HG03135 (cell line): Measurements from ENCODE around the gene PAPSS2.
"Not testable (repeated sequence)": the region's sequence is repeated elsewhere in the genome, so short reads cannot be mapped to it uniquely, and the experiment has no call there.

Source experiments
- ATAC-seq: cut with Tn5 transposase; IDR thresholded peaks from one replicate; pipeline ENCODE4 v1.9.1; 2021; ENCODE audit warnings: mild to moderate bottlenecking, moderate library complexity; ENCODE audit not compliant: unreplicated experiment

PAPSS2 gene

GRCh38 chr10:87642486-87642885 is 17.2 kb upstream of the PAPSS2 start:
- no peak for ATAC-seq

- ATAC-seq, result no peak
Measured at GRCh38 chr10:87642988-87643387, 16.7 kb upstream of the PAPSS2 start.

- ATAC-seq, result no peak
Measured at GRCh38 chr10:87643920-87644319, 15.8 kb upstream of the PAPSS2 start.

- not testable (repeated sequence) for ATAC-seq
Measured at GRCh38 chr10:87644500-87644899, 15.2 kb upstream of the PAPSS2 start.

- ATAC-seq, result no peak
Measured at GRCh38 chr10:87646192-87646909, 13.3 kb upstream of the PAPSS2 start.

GRCh38 chr10:87646935-87647334 is 12.7 kb upstream of the PAPSS2 start:
- ATAC-seq, result no peak

GRCh38 chr10:87650838-87651589 is 8.7 kb upstream of the PAPSS2 start:
- no peak for ATAC-seq

GRCh38 chr10:87651801-87652200 is 7.9 kb upstream of the PAPSS2 start:
- no peak for ATAC-seq

- ATAC-seq, result no peak
Measured at GRCh38 chr10:87652261-87652660, 7.4 kb upstream of the PAPSS2 start.

GRCh38 chr10:87654212-87654611 is 5.5 kb upstream of the PAPSS2 start:
- no peak for ATAC-seq

- ATAC-seq, result no peak
Measured at GRCh38 chr10:87656431-87657072, 3.1 kb upstream of the PAPSS2 start.

- no peak for ATAC-seq
Measured at GRCh38 chr10:87657371-87657770, 2.3 kb upstream of the PAPSS2 start.

GRCh38 chr10:87658321-87658795 is 1.3 kb upstream of the PAPSS2 start:
- no peak for ATAC-seq

GRCh38 chr10:87658858-87659555 is 671 bp upstream of the PAPSS2 start:
- no peak for ATAC-seq

- ATAC-seq, result no peak
Measured at GRCh38 chr10:87660484-87661133, 931 bp downstream of the PAPSS2 start.

GRCh38 chr10:87661861-87662785 is 2.4 kb downstream of the PAPSS2 start:
- ATAC-seq, result no peak

- no peak for ATAC-seq
Measured at GRCh38 chr10:87664276-87664701, 4.6 kb downstream of the PAPSS2 start.

- no peak for ATAC-seq
Measured at GRCh38 chr10:87667493-87667892, 7.8 kb downstream of the PAPSS2 start.

GRCh38 chr10:87668324-87669074 is 8.8 kb downstream of the PAPSS2 start:
- ATAC-seq, result no peak
